Measurements from ENCODE around the gene NUP62.

DNA sequence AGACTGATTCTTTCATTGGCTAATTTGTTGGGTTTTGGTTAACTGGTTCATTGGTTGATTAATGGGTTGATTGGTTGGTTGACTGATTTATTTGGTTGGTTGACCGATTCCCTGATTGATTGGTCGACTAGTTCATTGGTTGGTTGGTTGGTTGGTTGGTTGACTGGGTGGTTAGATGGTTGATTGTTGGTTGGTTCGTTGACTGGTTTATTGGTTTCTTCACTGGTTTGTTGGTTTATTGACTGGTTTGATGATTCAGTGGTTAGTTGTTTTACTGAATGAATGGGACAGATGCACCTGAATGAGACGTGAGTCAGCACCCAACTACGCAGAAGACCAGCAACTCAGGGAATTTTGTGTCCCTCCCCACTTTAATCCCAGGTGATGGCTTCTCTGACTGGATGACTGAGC is 2.7 kb upstream of the NUP62 start:
- TF ChIP-seq POLR2A (IDR thresholded peaks at IDR 0.05) (no peak), CTCF (IDR thresholded peaks at IDR 0.05) (no peak)

Measured in right lobe of liver (tissue), 4 donors.